Endodermal cell (in vitro differentiated cells): Measurements from ENCODE around the gene SH3PXD2A. TPM values are rescaled to one million over a fixed set of nuclear protein-coding genes. Genes with fewer than 3 reads are reported as not detected.
"Not testable (repeated sequence)": the region's sequence is repeated elsewhere in the genome, so short reads cannot be mapped to it uniquely, and the experiment has no call there.

Experiments used
- DNase-seq: peaks from one replicate; pipeline ENCODE4 v3.0.0-alpha.2; 2017
- H3K27ac ChIP-seq: 2 replicates; pipeline ENCODE4 v1.5.1; 2013; ENCODE audit warnings: mild to moderate bottlenecking, low read depth, low read length, moderate library complexity
- H3K27me3 ChIP-seq: 2 replicates; pipeline ENCODE4 v1.6.1; 2013; ENCODE audit warnings: mild to moderate bottlenecking, low read length, moderate library complexity; ENCODE audit not compliant: insufficient read depth, control insufficient read depth, poor library complexity, severe bottlenecking
- H3K36me3 ChIP-seq: 2 replicates; pipeline ENCODE4 v1.7.0; 2013; ENCODE audit warnings: mild to moderate bottlenecking, low read length, moderate library complexity; ENCODE audit not compliant: control insufficient read depth, insufficient read depth
- H3K4me1 ChIP-seq: one replicate; pipeline ENCODE4 v1.7.0; 2013; ENCODE audit warnings: low read length; ENCODE audit not compliant: control insufficient read depth, insufficient read depth
- H3K4me3 ChIP-seq: 2 replicates; pipeline ENCODE4 v1.5.1; 2013; ENCODE audit warnings: mild to moderate bottlenecking, low read length, moderate library complexity
- H3K9ac ChIP-seq: 2 replicates; pipeline ENCODE4 v1.6.1; 2013; ENCODE audit warnings: mild to moderate bottlenecking, low read length, moderate library complexity; ENCODE audit not compliant: poor library complexity, severe bottlenecking; ENCODE audit errors: extremely low read depth
- H3K9me3 ChIP-seq: 2 replicates; pipeline ENCODE4 v1.6.1; 2013; ENCODE audit warnings: mild to moderate bottlenecking, low read length, moderate library complexity; ENCODE audit not compliant: control insufficient read depth
- H3K27ac Mint-ChIP-seq: 2 replicates; pipeline ENCODE4 v1.8.0; 2020; ENCODE audit warnings: mixed read lengths
- H3K27me3 Mint-ChIP-seq: 2 replicates; pipeline ENCODE4 v1.8.0; 2021; ENCODE audit warnings: mild to moderate bottlenecking, mixed read lengths; ENCODE audit not compliant: insufficient read depth
- H3K36me3 Mint-ChIP-seq: 2 replicates; pipeline ENCODE4 v1.8.0; 2020; ENCODE audit warnings: low read depth, mixed read lengths
- H3K4me1 Mint-ChIP-seq: 2 replicates; pipeline ENCODE4 v1.8.0; 2020; ENCODE audit warnings: mixed read lengths
- H3K4me3 Mint-ChIP-seq: 2 replicates; pipeline ENCODE4 v1.8.0; 2020; ENCODE audit warnings: mild to moderate bottlenecking, moderate library complexity, mixed read lengths
- H3K9me3 Mint-ChIP-seq: 2 replicates; pipeline ENCODE4 v1.8.0; 2020; ENCODE audit warnings: mild to moderate bottlenecking, mixed read lengths
- WGBS, 2 experiments: methylation state at CpG; one replicate each; pipeline versions ENCODE4 v1.1.5 to v1.1.7; 2013; ENCODE audit warnings: missing lambda C conversion rate in 2 of 2, mixed read lengths in 1 of 2; ENCODE audit not compliant: insufficient coverage in 1 of 2, insufficient read length in 1 of 2; 5-methylcytosine and 5-hydroxymethylcytosine counted together
- total RNA-seq, 2 donors: library from RNA; stranded (reverse); fragmentation: NEBNext Ultra II Directional in 1 of 2; extraction: Animal tissue kit (Norgen Biotek cat#: 25700) in 1 of 2; gene quantifications; 2 replicates in 1 of 2; 3 replicates in 1 of 2; pipeline ENCODE4 v1.2.1, GENCODE V29; 2021
- TF ChIP-seq, protein P1 (sequence below): fragments of 200-600 bp; sonication (generic); conservative IDR thresholded peaks from 2 replicates; pipeline ENCODE4 v1.5.0; 2021; ENCODE audit warnings: antibody characterized with exemption, mild to moderate bottlenecking

Gene SH3PXD2A
- total RNA-seq, 2 donors from 2014 or later: 15.7 to 22.6 TPM

GRCh38 chr10:103814105-103814504 lies 41.3 kb downstream of the SH3PXD2A start:
- H3K4me1 Mint-ChIP-seq: peaks cover 33% of the 10 kb centered on the region
- peaks cover 2% of the 10 kb centered on the region for H3K36me3 Mint-ChIP-seq
- TF ChIP-seq, protein P1, sequence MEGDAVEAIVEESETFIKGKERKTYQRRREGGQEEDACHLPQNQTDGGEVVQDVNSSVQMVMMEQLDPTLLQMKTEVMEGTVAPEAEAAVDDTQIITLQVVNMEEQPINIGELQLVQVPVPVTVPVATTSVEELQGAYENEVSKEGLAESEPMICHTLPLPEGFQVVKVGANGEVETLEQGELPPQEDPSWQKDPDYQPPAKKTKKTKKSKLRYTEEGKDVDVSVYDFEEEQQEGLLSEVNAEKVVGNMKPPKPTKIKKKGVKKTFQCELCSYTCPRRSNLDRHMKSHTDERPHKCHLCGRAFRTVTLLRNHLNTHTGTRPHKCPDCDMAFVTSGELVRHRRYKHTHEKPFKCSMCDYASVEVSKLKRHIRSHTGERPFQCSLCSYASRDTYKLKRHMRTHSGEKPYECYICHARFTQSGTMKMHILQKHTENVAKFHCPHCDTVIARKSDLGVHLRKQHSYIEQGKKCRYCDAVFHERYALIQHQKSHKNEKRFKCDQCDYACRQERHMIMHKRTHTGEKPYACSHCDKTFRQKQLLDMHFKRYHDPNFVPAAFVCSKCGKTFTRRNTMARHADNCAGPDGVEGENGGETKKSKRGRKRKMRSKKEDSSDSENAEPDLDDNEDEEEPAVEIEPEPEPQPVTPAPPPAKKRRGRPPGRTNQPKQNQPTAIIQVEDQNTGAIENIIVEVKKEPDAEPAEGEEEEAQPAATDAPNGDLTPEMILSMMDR: no peak

DNA sequence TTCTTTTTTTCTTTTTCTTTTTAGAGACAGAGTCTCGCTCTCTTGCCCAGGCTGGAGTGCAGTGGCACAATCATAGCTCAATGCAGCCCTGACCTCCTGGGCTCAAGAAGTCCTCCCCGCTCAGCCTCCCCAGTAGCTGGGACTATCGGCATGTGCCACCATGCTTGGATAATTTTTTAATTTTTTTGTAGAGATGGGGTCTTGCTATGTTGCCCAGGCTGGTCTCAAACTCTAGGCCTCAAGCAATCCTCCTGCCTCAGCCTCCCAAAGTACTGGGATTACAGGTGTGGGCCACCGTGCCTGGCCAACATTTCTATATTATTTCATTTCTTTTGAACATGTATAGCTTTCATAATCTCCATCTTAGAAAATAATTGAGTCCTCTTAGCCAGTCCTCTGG lies 42.1 kb downstream of the SH3PXD2A start:
- H3K27me3 ChIP-seq, H3K4me3 ChIP-seq, H3K27ac ChIP-seq, H3K9ac ChIP-seq, H3K9me3 ChIP-seq, DNase-seq, H3K9me3 Mint-ChIP-seq, H3K4me1 ChIP-seq, H3K27ac Mint-ChIP-seq, H3K4me3 Mint-ChIP-seq, H3K36me3 Mint-ChIP-seq, H3K27me3 Mint-ChIP-seq, H3K36me3 ChIP-seq: not testable (repeated sequence)
- 92 to 100% methylated on average over 3 to 4 of the region's 4 CpGs for WGBS, 2 experiments
- H3K4me1 Mint-ChIP-seq: peaks cover 25% of the 10 kb centered on the region

More at GRCh38 chr10:103814105-103814504, 41.3 kb downstream of the SH3PXD2A start:
- peak overlapping the region; percentile 44 for H3K27ac Mint-ChIP-seq
- Histone ChIP-seq H3K27ac (no peak overlapping the region), H3K27me3 (no peaks in the 10 kb centered on the region), H3K9ac (no peak overlapping the region), H3K4me1 (peaks cover 4% of the 10 kb centered on the region), H3K4me3 (no peak overlapping the region), H3K36me3 (no peaks in the 10 kb centered on the region), H3K9me3 (no peaks in the 10 kb centered on the region)
- no peaks in the 10 kb centered on the region for H3K9me3 Mint-ChIP-seq
- no peak overlapping the region for H3K4me3 Mint-ChIP-seq
- H3K27me3 Mint-ChIP-seq: no peaks in the 10 kb centered on the region
- DNase-seq: no peak
- 83 to 88% methylated on average over 6 to 7 of the region's 7 CpGs for WGBS, 2 experiments

GRCh38 chr10:103812432-103812831 lies 42.9 kb downstream of the SH3PXD2A start:
- 70 to 76% methylated on average over 2 to 4 of the region's 4 CpGs for WGBS, 2 experiments
- TF ChIP-seq, protein P1: no peak
- no peaks in the 10 kb centered on the region for H3K36me3 ChIP-seq
- no peak for DNase-seq
- no peaks in the 10 kb centered on the region for H3K27me3 Mint-ChIP-seq
- H3K36me3 Mint-ChIP-seq: peaks cover 2% of the 10 kb centered on the region
- no peak overlapping the region for H3K27ac Mint-ChIP-seq
- H3K27ac ChIP-seq: no peak overlapping the region
- H3K4me3 ChIP-seq: no peak overlapping the region
- no peak overlapping the region for H3K9ac ChIP-seq
- H3K4me3 Mint-ChIP-seq: no peak overlapping the region
- H3K9me3 Mint-ChIP-seq: no peaks in the 10 kb centered on the region
- H3K4me1 Mint-ChIP-seq: peaks cover 20% of the 10 kb centered on the region
- H3K27me3 ChIP-seq: no peaks in the 10 kb centered on the region
- H3K4me1 ChIP-seq: no peaks in the 10 kb centered on the region
- no peaks in the 10 kb centered on the region for H3K9me3 ChIP-seq

GRCh38 chr10:103812004-103812403 lies 43.4 kb downstream of the SH3PXD2A start:
- Histone ChIP-seq H3K36me3 (no peaks in the 10 kb centered on the region), H3K4me3 (no peak overlapping the region), H3K9ac (no peak overlapping the region), H3K27ac (no peak overlapping the region), H3K4me1 (no peaks in the 10 kb centered on the region), H3K27me3 (no peaks in the 10 kb centered on the region), H3K9me3 (no peaks in the 10 kb centered on the region)
- TF ChIP-seq, protein P1: no peak
- H3K27me3 Mint-ChIP-seq: no peaks in the 10 kb centered on the region
- peaks cover 20% of the 10 kb centered on the region for H3K4me1 Mint-ChIP-seq
- H3K36me3 Mint-ChIP-seq: peaks cover 2% of the 10 kb centered on the region
- 90 to 92% methylated on average over 2 to 3 of the region's 3 CpGs for WGBS, 2 experiments
- no peak overlapping the region for H3K27ac Mint-ChIP-seq
- H3K9me3 Mint-ChIP-seq: no peaks in the 10 kb centered on the region
- DNase-seq: no peak
- H3K4me3 Mint-ChIP-seq: no peak overlapping the region
